Panc1 (cell line): ENCODE measurements around the gene TDRD7. TPM values are rescaled to one million over a fixed set of nuclear protein-coding genes. Genes with fewer than 3 reads are reported as not detected.

ENCODE experiments used
- microRNA-seq: library from miRNA; unstranded; fragments of <30 nt; microRNA quantifications from one replicate; pipeline ENCODE4 v1.1.0, GENCODE V29; 2020; ENCODE audit not compliant: unreplicated experiment
- total RNA-seq: library from RNA; stranded (reverse); gene quantifications from one replicate; pipeline ENCODE4 v1.2.1, GENCODE V29; 2021; ENCODE audit not compliant: unreplicated experiment

TDRD7 gene
- total RNA-seq, 1 experiment from 2014 or later = 10.6 TPM

Small RNA genes within 50 kb of the gene (microRNA-seq; reads per million reads assigned to microRNA genes)
- gene MIR1302-8 = not detected

Other genes starting within 250 kb of the TDRD7 start
- gene CCDC180, start 104.4 kb upstream of the TDRD7 start, total RNA-seq = 2.9 TPM
- 1.4 TPM for gene TMOD1, start 89.6 kb downstream of the TDRD7 start, total RNA-seq
- gene TSTD2, start 221.3 kb downstream of the TDRD7 start, total RNA-seq = 10.1 TPM
- gene NCBP1, start 221.7 kb downstream of the TDRD7 start, total RNA-seq = 30.1 TPM